Astrocyte (in vitro differentiated cells and primary cell): Measurements from ENCODE around the gene NGB. TPM values are rescaled to one million over a fixed set of nuclear protein-coding genes. Genes with fewer than 3 reads are reported as not detected.

Experiments
- DNase-seq: peaks from one replicate; pipeline ENCODE4 v3.0.0-alpha.2; 2010; ENCODE audit warnings: low read depth
- FAIRE-seq: peaks from 2 replicates; lab custom pipeline; 2011; peaks lifted over from hg19 to GRCh38; lab: Jason Lieb, UNC
- H2AFZ ChIP-seq: 2 replicates; pipeline ENCODE4 v1.6.0; 2012; ENCODE audit warnings: low read depth, low read length, inconsistent platforms
- H3K27ac ChIP-seq: 2 replicates; pipeline ENCODE4 v1.5.1; 2011; ENCODE audit warnings: low read depth, low read length, inconsistent platforms
- H3K27me3 ChIP-seq: 2 replicates; pipeline ENCODE4 v1.6.0; 2011; ENCODE audit warnings: low read length, inconsistent platforms; ENCODE audit not compliant: insufficient read depth
- H3K36me3 ChIP-seq: 2 replicates; pipeline ENCODE4 v1.5.1; 2011; ENCODE audit warnings: low read length, inconsistent platforms; ENCODE audit not compliant: insufficient read depth
- H3K4me1 ChIP-seq: 2 replicates; pipeline ENCODE4 v1.5.1; 2011; ENCODE audit warnings: low read length, inconsistent platforms; ENCODE audit not compliant: insufficient read depth
- H3K4me2 ChIP-seq: 2 replicates; pipeline ENCODE4 v1.6.0; 2012; ENCODE audit warnings: low read length, inconsistent platforms
- H3K4me3 ChIP-seq: 2 replicates; pipeline ENCODE4 v1.5.1; 2011; ENCODE audit warnings: low read depth, mild to moderate bottlenecking, low read length, inconsistent platforms; ENCODE audit not compliant: insufficient read depth
- H3K79me2 ChIP-seq: 2 replicates; pipeline ENCODE4 v1.6.0; 2012; ENCODE audit warnings: mild to moderate bottlenecking, low read length, inconsistent platforms; ENCODE audit not compliant: insufficient read depth
- H3K9ac ChIP-seq: 2 replicates; pipeline ENCODE4 v1.6.0; 2012; ENCODE audit warnings: mild to moderate bottlenecking, low read length, inconsistent platforms
- H3K9me3 ChIP-seq: 2 replicates; pipeline ENCODE4 v1.5.1; 2012; ENCODE audit warnings: low read depth, mild to moderate bottlenecking, low read length, inconsistent platforms; ENCODE audit not compliant: insufficient read depth
- H4K20me1 ChIP-seq: 2 replicates; pipeline ENCODE4 v1.6.0; 2012; ENCODE audit warnings: low read length, inconsistent platforms; ENCODE audit not compliant: insufficient read depth
- H3K27ac Mint-ChIP-seq: one replicate; pipeline ENCODE4 v1.8.0; 2021; ENCODE audit warnings: mild to moderate bottlenecking, mixed read lengths; ENCODE audit not compliant: unreplicated experiment
- H3K27me3 Mint-ChIP-seq: one replicate; pipeline ENCODE4 v1.8.0; 2021; ENCODE audit warnings: low read depth, mixed read lengths; ENCODE audit not compliant: unreplicated experiment
- H3K36me3 Mint-ChIP-seq: one replicate; pipeline ENCODE4 v1.8.0; 2021; ENCODE audit warnings: low read depth, mixed read lengths; ENCODE audit not compliant: unreplicated experiment
- H3K4me1 Mint-ChIP-seq: one replicate; pipeline ENCODE4 v1.8.0; 2021; ENCODE audit warnings: low read depth, mixed read lengths; ENCODE audit not compliant: unreplicated experiment
- H3K4me3 Mint-ChIP-seq: one replicate; pipeline ENCODE4 v1.8.0; 2021; ENCODE audit warnings: mild to moderate bottlenecking, moderate library complexity, mixed read lengths; ENCODE audit not compliant: unreplicated experiment
- H3K9me3 Mint-ChIP-seq: one replicate; pipeline ENCODE4 v1.8.0; 2021; ENCODE audit warnings: mild to moderate bottlenecking, mixed read lengths; ENCODE audit not compliant: unreplicated experiment
- CTCF ChIP-seq: IDR thresholded peaks from 2 replicates; pipeline ENCODE4 v1.5.1; 2011; ENCODE audit warnings: low read depth, mild to moderate bottlenecking, inconsistent platforms, low read length, moderate library complexity; ENCODE audit not compliant: insufficient read depth
- EZH2 ChIP-seq: IDR thresholded peaks from 2 replicates; pipeline ENCODE4 v1.6.1; 2012; ENCODE audit warnings: mild to moderate bottlenecking, low read length, inconsistent platforms; ENCODE audit not compliant: insufficient read depth
- total RNA-seq: library from RNA; stranded (reverse); gene quantifications from 2 replicates; pipeline ENCODE4 v1.2.1, GENCODE V29; 2021

NGB gene
- total RNA-seq, 1 donor from 2014 or later: not detected

DNA sequence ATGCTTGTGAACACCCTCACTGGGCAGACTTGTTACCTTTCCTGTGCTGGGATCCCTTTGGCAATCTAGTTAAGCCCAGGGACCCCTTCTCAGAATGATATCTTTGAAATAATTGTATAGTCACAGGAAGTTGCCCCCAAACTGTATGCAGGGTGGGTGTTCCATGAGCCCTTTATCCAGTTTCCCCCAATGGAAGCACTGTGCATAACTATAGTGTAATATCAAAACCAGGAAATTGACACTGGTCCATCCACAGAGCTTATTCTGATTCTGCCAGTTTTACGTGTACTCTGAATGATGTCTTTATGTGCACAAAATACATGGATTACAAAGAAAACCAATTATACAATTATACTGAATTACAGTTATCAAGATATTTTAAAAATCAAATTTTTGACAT is 24.2 kb downstream of the NGB start:
- no peaks in the 10 kb centered on the region for H3K79me2 ChIP-seq
- H3K27ac Mint-ChIP-seq: no peak overlapping the region
- no peaks in the 10 kb centered on the region for H3K4me1 Mint-ChIP-seq
- H3K27ac ChIP-seq: no peak overlapping the region
- TF ChIP-seq CTCF (no peak), EZH2 (no peak)
- H3K4me3 Mint-ChIP-seq: no peak overlapping the region
- H3K27me3 ChIP-seq: peaks cover 2% of the 10 kb centered on the region
- H3K4me1 ChIP-seq: no peaks in the 10 kb centered on the region
- no peaks in the 10 kb centered on the region for H3K9me3 Mint-ChIP-seq
- FAIRE-seq (no peak), DNase-seq (no peak)
- no peak overlapping the region for H3K4me3 ChIP-seq
- H3K9ac ChIP-seq: no peak overlapping the region
- no peaks in the 10 kb centered on the region for H3K36me3 ChIP-seq
- H4K20me1 ChIP-seq: no peaks in the 10 kb centered on the region
- H2AFZ ChIP-seq: no peak overlapping the region
- H3K9me3 ChIP-seq: no peaks in the 10 kb centered on the region
- H3K27me3 Mint-ChIP-seq: peaks cover 6% of the 10 kb centered on the region
- H3K36me3 Mint-ChIP-seq: peaks cover 32% of the 10 kb centered on the region
- no peak overlapping the region for H3K4me2 ChIP-seq

DNA sequence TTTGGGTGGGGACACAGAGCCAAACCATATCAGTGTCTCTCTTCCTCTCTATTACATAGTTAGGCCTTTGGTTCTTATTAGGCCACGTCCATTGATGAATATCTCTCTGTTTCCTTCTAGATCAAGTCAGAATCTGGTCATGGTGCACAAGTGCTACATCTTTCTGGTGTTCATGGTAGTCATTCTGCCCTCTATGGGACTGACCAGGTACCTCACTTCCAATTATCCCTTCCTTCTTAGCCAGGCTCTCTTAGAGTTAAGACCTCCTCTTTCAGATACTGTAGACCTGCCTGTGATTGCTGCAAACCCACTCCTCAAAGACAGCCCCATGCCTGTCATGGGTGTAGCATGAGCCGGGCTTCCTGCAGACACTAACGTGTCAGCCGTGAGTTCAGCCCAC is 25.2 kb downstream of the NGB start:
- FAIRE-seq (no peak), DNase-seq (no peak)
- H3K4me3 Mint-ChIP-seq: no peak overlapping the region
- no peaks in the 10 kb centered on the region for H3K36me3 ChIP-seq
- H3K4me1 Mint-ChIP-seq: no peaks in the 10 kb centered on the region
- H3K36me3 Mint-ChIP-seq: peaks cover 29% of the 10 kb centered on the region
- TF ChIP-seq CTCF: no peak
- TF ChIP-seq EZH2: no peak
- no peak overlapping the region for H3K4me3 ChIP-seq
- no peak overlapping the region for H3K27ac ChIP-seq
- no peaks in the 10 kb centered on the region for H4K20me1 ChIP-seq
- no peaks in the 10 kb centered on the region for H3K79me2 ChIP-seq
- H3K27me3 ChIP-seq: peaks cover under 1% of the 10 kb centered on the region
- H2AFZ ChIP-seq: no peak overlapping the region
- H3K9ac ChIP-seq: no peak overlapping the region
- no peak overlapping the region for H3K27ac Mint-ChIP-seq
- H3K9me3 Mint-ChIP-seq: no peaks in the 10 kb centered on the region
- H3K4me2 ChIP-seq: no peak overlapping the region
- no peaks in the 10 kb centered on the region for H3K4me1 ChIP-seq
- no peaks in the 10 kb centered on the region for H3K9me3 ChIP-seq
- peaks cover 10% of the 10 kb centered on the region for H3K27me3 Mint-ChIP-seq

DNA sequence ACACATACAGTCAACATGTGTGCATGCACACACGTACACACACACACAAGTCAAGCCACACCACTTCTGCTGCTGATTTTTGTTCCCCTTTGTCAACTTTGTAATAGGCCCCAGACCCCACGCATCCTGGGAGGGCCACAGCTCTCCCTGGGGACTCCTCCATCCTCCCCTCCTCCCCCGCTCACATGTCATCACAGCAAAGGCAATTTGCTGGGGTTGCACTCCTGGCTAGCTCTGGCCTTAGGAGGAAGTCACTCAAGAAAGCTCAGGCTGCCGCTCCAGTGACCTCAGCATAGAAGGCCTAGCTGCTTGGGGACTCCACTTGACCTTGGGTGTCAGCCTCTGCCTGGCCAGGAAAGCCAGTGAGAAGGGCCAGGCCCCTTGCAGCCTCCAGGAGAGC is 27.2 kb downstream of the NGB start:
- H3K27me3 Mint-ChIP-seq: peaks cover 10% of the 10 kb centered on the region
- H3K4me3 Mint-ChIP-seq: no peak overlapping the region
- Histone ChIP-seq H3K36me3 (no peaks in the 10 kb centered on the region), H3K4me3 (no peak overlapping the region), H4K20me1 (no peaks in the 10 kb centered on the region), H3K27ac (no peak overlapping the region), H3K9me3 (no peaks in the 10 kb centered on the region), H3K4me1 (no peaks in the 10 kb centered on the region), H3K4me2 (no peak overlapping the region), H3K9ac (no peak overlapping the region), H3K79me2 (no peaks in the 10 kb centered on the region), H3K27me3 (peaks cover 1% of the 10 kb centered on the region), H2AFZ (no peak overlapping the region)
- TF ChIP-seq EZH2 (no peak), CTCF (no peak)
- H3K4me1 Mint-ChIP-seq: no peaks in the 10 kb centered on the region
- no peak for FAIRE-seq
- no peak overlapping the region for H3K27ac Mint-ChIP-seq
- H3K9me3 Mint-ChIP-seq: no peaks in the 10 kb centered on the region
- DNase-seq: no peak
- peaks cover 21% of the 10 kb centered on the region for H3K36me3 Mint-ChIP-seq
